Activated naive CD4-positive, alpha-beta T cell treated with anti-CD3 and anti-CD28 coated beads for 36 hours (primary cell): ENCODE data around the gene ABHD11. TPM values are rescaled to one million over a fixed set of nuclear protein-coding genes. Genes with fewer than 3 reads are reported as not detected.
A peak's percentile ranks its signal among the peaks of the same experiment; 100 is the strongest.

Experiments
- CTCF ChIA-PET: fragments of 350-600 bp; sonication (Branson Sonifier 250); formaldehyde crosslinking; loops from one replicate; lab custom pipeline; 2021; ENCODE audit warnings: antibody characterized with exemption; lab: Charles Lee
- DNase-seq: peaks from one replicate; pipeline ENCODE4 v3.0.0-alpha.2; 2020
- H3K27ac Mint-ChIP-seq: one replicate; pipeline ENCODE4 v1.8.0; 2021; ENCODE audit warnings: mild to moderate bottlenecking, mixed read lengths
- H3K27me3 Mint-ChIP-seq: one replicate; pipeline ENCODE4 v1.8.0; 2021; ENCODE audit warnings: low read depth, mixed read lengths
- H3K36me3 Mint-ChIP-seq: one replicate; pipeline ENCODE4 v1.8.0; 2021; ENCODE audit warnings: low read depth, mixed read lengths
- H3K4me1 Mint-ChIP-seq: one replicate; pipeline ENCODE4 v1.8.0; 2021; ENCODE audit warnings: low read depth, mixed read lengths
- H3K4me3 Mint-ChIP-seq: one replicate; pipeline ENCODE4 v1.8.0; 2021; ENCODE audit warnings: mild to moderate bottlenecking, moderate library complexity, mixed read lengths
- H3K9me3 Mint-ChIP-seq: one replicate; pipeline ENCODE4 v1.8.0; 2021; ENCODE audit warnings: mixed read lengths
- intact Hi-C: fragments of 100-400 bp; cut with micrococcal nuclease; formaldehyde crosslinking; loops from one replicate; pipeline ENCODE4 v1.15.1; 2023
- microRNA-seq: library from miRNA; unstranded; fragments of <30 nt; microRNA quantifications from one replicate; pipeline ENCODE4 v1.2.0, GENCODE V29; 2022; ENCODE audit warnings: borderline microRNAs expressed, borderline replicate concordance
- total RNA-seq, 2 experiments: library from RNA; stranded (reverse); gene quantifications; one replicate each; pipeline ENCODE4 v1.2.3, GENCODE V29; 2021

The ABHD11 gene
- total RNA-seq, 2 experiments from 2014 or later, result 9.4 to 11.3 TPM

- Mint-ChIP-seq H3K9me3 (no peaks in the 10 kb centered on the region), H3K27ac (peak overlapping the region; percentile 26), H3K4me1 (peaks cover 32% of the 10 kb centered on the region), H3K27me3 (no peaks in the 10 kb centered on the region), H3K36me3 (peaks cover 45% of the 10 kb centered on the region), H3K4me3 (no peak overlapping the region)
- no peak for DNase-seq
- intact Hi-C loops, result loop anchor here (10.0 kb wide), 1 partner anchor 253 kb away; the partner anchor contains the start of gene FZD9
- CTCF ChIA-PET, result interaction anchor here (1.7 kb wide), 1 partner anchor 81 kb away, joined by 4 read pairs; no protein-coding TSS in a partner anchor
These were observed 50.3 kb downstream of the ABHD11 start for GRCh38 chr7:73688288-73688687.

Small RNA genes lying within 50 kb of the gene (microRNA-seq; reads per million reads assigned to microRNA genes)
- not detected for gene MIR4284

Other genes with a start within 250 kb of the ABHD11 start
- gene BAZ1B, start 216.5 kb downstream of the ABHD11 start, total RNA-seq, result 10 to 100 TPM; 67.6 to 69.9 TPM
- 10 to 100 TPM; 38.5 to 44.1 TPM for gene BCL7B, start 181.1 kb downstream of the ABHD11 start, total RNA-seq
- gene TBL2, start 160.2 kb downstream of the ABHD11 start, total RNA-seq, result 10 to 100 TPM; 21.5 to 23.6 TPM
- under 1 TPM in 1 of 2 experiments, not detected in 1; 0.22 TPM for gene MLXIPL, start 114.3 kb downstream of the ABHD11 start, total RNA-seq
- not detected for gene VPS37D, start 71.0 kb downstream of the ABHD11 start, total RNA-seq
- gene DNAJC30, start 55.3 kb downstream of the ABHD11 start, total RNA-seq, result 1 to 10 TPM; 4.2 to 4.4 TPM
- gene BUD23, start 55.2 kb downstream of the ABHD11 start, total RNA-seq, result 100 to 1,000 TPM in 1 of 2 experiments, 10 to 100 TPM in 1; 95.1 to 110 TPM
- 10 to 100 TPM; 23.7 to 24.1 TPM for gene STX1A, start 19.1 kb downstream of the ABHD11 start, total RNA-seq
- gene CLDN3, start 31.5 kb upstream of the ABHD11 start, total RNA-seq, result not detected
- under 1 TPM; 0.10 to 0.25 TPM for gene CLDN4, start 92.2 kb upstream of the ABHD11 start, total RNA-seq
- 1 to 10 TPM; 1.7 to 2.2 TPM for gene METTL27, start 103.7 kb upstream of the ABHD11 start, total RNA-seq
- gene TMEM270, start 122.4 kb upstream of the ABHD11 start, total RNA-seq, result not detected